Skin epidermis (tissue), 12 donors: Measurements from ENCODE around the gene SPOCK3.

ENCODE experiments used
- H3K27ac ChIP-seq, 21 experiments: fragments of 200-600 bp; sonication (generic) in 11 of 21; one replicate each; pipeline ENCODE4 v1.5.0; 2020; ENCODE audit warnings: mild to moderate bottlenecking in 3 of 21, inconsistent platforms in 2 of 21, moderate library complexity in 2 of 21
- H3K4me3 ChIP-seq, 7 experiments: fragments of 200-600 bp; sonication (generic) in 2 of 7; one replicate each; pipeline ENCODE4 v1.5.0; 2020; ENCODE audit warnings: inconsistent platforms in 2 of 7, mild to moderate bottlenecking in 2 of 7, moderate library complexity in 1 of 7

The SPOCK3 gene

GRCh38 chr4:167079762-167080161, 154.5 kb downstream of the SPOCK3 start:
- Histone ChIP-seq H3K27ac (no peak overlapping the region), H3K4me3 (no peak overlapping the region)

GRCh38 chr4:167052631-167053091, 181.6 kb downstream of the SPOCK3 start:
- Histone ChIP-seq H3K27ac (no peak overlapping the region), H3K4me3 (no peak overlapping the region)

GRCh38 chr4:167049257-167049656, 185.0 kb downstream of the SPOCK3 start:
- no peak overlapping the region for H3K4me3 ChIP-seq
- no peak overlapping the region for H3K27ac ChIP-seq

DNA sequence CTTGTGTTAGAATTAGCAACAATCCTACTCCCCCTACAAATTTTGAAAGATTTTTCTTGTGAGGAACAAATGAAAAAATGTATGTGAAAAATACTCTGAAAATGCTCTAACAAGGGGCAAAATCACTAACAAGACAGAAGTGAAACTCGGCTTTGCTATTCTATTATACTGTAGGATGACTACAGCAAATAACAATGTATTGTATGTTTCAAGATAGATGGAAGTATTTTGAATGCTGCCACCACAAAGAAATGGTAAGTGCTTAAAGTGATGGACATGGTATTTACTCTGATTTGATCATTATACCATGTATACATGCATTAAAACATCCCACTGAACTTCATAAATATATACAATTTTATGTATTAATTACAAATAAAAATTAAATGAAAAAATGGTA, 192.8 kb downstream of the SPOCK3 start:
- Histone ChIP-seq H3K4me3 (no peak overlapping the region), H3K27ac (no peak overlapping the region)

DNA sequence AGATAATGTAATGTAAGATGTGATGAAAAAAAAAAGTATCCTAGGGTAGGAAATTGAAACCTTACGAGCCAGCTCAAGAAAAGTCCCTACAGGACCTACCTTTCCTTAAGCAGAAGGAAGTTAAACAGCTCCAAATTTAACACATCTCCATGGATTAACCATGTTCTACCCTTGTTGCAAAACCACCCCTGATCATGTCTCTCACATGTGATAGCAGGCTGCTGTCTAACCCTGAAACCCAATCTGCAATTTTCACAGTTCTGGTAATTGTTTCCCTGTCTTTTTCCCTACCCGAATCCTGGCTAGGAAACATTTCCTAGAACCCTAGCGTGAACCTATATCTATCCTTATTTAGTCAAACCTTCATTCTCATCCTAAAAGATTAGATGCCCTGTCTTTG, 198.9 kb downstream of the SPOCK3 start:
- no peak overlapping the region for H3K4me3 ChIP-seq
- H3K27ac ChIP-seq: no peak overlapping the region

DNA sequence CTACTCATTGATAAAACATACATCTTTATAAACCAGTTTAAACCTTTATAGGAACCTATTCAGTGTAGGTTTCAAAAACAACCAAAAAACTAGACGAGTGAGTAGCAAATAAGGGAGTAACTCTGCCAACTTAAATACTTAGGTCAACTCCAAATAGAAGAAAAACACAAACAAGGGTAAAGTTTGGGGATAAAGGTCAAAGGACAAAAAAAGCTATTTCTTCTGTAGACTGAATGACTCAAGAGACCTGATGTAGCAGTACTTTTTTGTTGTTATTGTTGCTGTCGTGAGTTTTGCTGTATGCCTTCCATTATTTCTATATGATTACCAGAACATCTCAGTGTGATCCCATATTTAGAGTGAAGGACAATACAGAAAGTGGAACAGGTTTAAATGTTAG, 199.3 kb downstream of the SPOCK3 start:
- Histone ChIP-seq H3K27ac (no peak overlapping the region), H3K4me3 (no peak overlapping the region)

GRCh38 chr4:167032871-167033270, 201.4 kb downstream of the SPOCK3 start:
- Histone ChIP-seq H3K27ac (no peak overlapping the region), H3K4me3 (no peak overlapping the region)

DNA sequence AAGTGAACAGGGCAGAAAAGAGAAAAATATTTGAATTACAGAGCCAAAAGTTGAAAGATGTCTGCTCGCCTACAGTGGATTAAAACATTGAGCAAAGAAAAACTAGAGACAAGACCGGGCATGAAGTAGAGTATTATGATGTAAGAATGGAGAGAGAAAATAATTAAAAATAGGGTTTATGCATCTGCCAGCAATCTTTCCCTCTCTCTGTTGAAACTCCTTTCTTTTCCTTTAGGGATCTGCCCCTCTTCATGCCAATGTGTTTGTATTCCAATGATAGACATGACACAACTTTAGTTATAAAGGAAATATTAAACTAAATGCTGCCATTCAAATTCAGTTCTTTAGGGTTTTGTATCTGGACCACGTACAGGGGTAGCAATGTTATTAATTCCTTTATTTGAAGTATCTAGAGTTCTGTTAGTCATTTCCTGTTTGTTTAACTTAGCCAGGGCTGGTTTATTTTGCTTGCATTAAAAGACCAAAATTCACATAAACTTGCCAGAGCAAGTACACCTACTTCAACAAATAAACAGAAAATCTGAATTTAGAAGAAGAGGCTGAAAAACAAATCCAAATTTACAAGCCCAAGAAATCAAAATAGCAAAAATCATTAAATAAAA, 202.6 kb downstream of the SPOCK3 start:
- H3K27ac ChIP-seq: no peak overlapping the region
- no peak overlapping the region for H3K4me3 ChIP-seq

DNA sequence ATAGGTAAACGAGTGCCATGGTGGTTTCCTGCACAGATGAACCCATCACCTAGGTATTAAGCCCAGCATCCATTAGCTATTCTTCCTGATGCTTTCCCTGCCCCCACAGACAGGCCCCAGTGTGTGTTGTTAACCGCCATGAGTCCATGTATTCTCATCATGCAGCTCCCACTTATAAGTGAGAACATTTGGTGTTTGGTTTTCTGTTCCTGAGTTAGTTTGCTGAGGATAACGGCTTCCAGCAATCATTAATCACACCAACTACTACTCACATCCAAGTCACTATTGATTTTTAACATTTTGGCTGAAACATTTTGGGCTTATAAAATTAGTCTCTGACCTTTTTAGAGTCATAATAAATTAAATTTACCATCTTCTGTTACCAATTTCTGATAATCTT, 205.3 kb downstream of the SPOCK3 start:
- no peak overlapping the region for H3K4me3 ChIP-seq
- H3K27ac ChIP-seq: no peak overlapping the region

GRCh38 chr4:167025670-167026069, 208.6 kb downstream of the SPOCK3 start:
- Histone ChIP-seq H3K27ac (no peak overlapping the region), H3K4me3 (no peak overlapping the region)

- Histone ChIP-seq H3K4me3 (no peak overlapping the region), H3K27ac (no peak overlapping the region)
These were observed 210.8 kb downstream of the SPOCK3 start for GRCh38 chr4:167023364-167023925.

GRCh38 chr4:167021545-167022155, 212.6 kb downstream of the SPOCK3 start:
- Histone ChIP-seq H3K4me3 (no peak overlapping the region), H3K27ac (no peak overlapping the region)

- H3K4me3 ChIP-seq: no peak overlapping the region
- no peak overlapping the region for H3K27ac ChIP-seq
These were observed 213.9 kb downstream of the SPOCK3 start for GRCh38 chr4:167020410-167020809.

DNA sequence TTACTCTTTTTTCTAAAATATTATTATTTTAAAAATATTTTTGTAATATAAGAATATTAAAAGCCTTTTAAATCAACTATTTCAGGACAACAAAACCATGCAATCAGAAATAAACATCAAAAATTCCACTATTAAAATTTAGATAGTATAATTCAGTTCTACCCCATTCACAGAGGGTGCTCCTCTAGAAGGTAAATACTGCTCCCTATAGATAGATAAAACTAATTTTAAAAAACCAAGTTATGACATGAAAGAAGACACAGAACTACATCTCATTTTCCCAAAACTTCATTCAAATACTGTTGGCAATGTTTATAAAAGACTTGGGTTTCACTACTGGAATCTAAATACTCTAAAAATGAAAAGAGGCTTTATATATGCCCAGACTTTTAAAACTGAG, 219.3 kb downstream of the SPOCK3 start:
- H3K27ac ChIP-seq: no peak overlapping the region

DNA sequence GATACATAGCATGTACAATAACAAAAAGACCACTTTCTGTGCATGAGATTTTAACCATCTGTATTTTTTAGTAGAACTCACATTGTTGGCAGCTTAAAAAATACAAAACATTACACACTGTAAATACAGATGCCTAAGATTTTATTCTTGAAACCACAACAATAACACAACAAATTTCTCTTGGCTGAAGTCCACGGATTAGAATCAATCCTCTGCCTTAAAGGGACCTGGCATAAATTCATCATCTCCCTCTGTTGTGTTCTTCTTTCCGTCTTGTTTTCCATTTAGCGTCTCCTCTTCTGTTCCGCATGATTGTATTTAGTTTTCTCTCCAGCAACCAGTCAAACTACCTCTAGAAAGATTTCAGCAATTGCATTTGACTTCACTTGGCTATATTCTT, 231.0 kb downstream of the SPOCK3 start:
- H3K4me3 ChIP-seq: no peak overlapping the region
- H3K27ac ChIP-seq: no peak overlapping the region

More for the DNA sequence above, 219.3 kb downstream of the SPOCK3 start:
- H3K4me3 ChIP-seq: no peak overlapping the region

- no peak overlapping the region for H3K27ac ChIP-seq
- H3K4me3 ChIP-seq: no peak overlapping the region
These were observed 234.0 kb downstream of the SPOCK3 start for GRCh38 chr4:167000141-167000852.

- Histone ChIP-seq H3K27ac (no peak overlapping the region), H3K4me3 (no peak overlapping the region)
These were observed 238.1 kb downstream of the SPOCK3 start for GRCh38 chr4:166996216-166996615.

DNA sequence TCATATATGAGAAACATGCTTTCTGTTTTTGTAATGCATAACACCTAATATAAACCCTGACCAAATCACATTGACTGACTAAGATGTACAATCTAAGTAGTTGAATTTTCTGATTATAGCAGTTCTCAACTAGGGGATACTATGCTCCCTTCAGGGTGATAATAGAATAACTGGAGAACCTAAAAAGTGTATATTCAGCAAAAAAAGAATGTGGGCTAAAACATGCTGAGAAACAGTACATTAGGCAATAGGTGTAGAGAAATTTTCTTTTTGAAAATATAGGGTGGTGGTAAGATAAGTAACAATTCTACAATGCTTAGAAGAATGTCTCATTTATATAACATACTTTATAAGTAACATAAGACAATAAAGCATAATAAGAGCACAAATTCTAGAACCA, 239.6 kb downstream of the SPOCK3 start:
- H3K4me3 ChIP-seq: no peak overlapping the region
- H3K27ac ChIP-seq: no peak overlapping the region

DNA sequence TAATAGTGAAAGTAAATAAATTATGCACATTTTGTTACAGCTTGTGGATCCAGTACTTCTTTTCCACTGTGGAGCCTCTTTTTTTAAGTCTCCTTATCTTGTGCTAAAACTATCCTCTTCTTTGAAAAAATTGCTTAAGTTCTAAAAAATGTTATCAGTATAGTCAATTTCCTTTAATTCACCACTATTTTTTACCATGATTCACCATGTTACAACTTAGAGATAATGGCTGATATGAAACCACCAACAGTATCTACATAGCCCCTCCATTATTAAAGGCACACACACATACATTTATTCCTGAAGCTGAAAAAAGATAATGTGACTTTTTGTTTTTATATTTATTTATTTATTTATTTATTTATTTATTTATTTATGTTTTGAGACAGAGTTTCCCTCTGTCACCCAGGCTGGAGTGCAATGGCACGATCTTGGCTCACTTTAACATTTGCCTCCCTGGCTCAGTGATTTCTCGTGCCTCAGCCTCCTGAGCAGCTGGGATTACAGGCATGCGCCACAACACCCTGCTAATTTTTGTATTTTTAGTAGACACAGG, 243.2 kb downstream of the SPOCK3 start:
- Histone ChIP-seq H3K4me3 (no peak overlapping the region), H3K27ac (no peak overlapping the region)

DNA sequence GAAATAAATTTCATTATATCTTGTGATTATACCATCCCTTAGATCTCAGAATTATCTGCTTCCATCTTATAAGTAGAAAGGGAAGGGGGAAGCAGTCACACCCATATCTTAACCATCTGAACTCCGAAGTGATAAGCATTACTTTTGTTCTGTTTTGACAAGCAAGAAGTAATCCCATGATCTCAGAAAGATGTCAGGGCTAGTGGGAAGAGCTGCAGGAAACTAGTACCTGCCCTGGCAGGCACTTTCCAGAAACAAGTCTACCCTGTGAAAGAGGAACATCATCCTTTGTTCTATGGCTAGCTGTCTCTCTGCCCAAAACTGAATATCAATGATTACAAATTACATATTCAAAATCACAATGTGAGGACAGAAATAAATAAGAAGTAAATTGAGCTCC, 244.4 kb downstream of the SPOCK3 start:
- H3K4me3 ChIP-seq: no peak overlapping the region
- H3K27ac ChIP-seq: no peak overlapping the region

- no peak overlapping the region for H3K27ac ChIP-seq
- no peak overlapping the region for H3K4me3 ChIP-seq
These were observed 247.3 kb downstream of the SPOCK3 start for GRCh38 chr4:166987026-166987425.
